GM18502 (cell line): Measurements from ENCODE around the gene ARMS2.

Experiments
- ATAC-seq: cut with Tn5 transposase; IDR thresholded peaks from one replicate; pipeline ENCODE4 v1.9.1; 2021; ENCODE audit warnings: mild to moderate bottlenecking; ENCODE audit not compliant: unreplicated experiment, poor library complexity

The ARMS2 gene, protein sequence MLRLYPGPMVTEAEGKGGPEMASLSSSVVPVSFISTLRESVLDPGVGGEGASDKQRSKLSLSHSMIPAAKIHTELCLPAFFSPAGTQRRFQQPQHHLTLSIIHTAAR

DNA sequence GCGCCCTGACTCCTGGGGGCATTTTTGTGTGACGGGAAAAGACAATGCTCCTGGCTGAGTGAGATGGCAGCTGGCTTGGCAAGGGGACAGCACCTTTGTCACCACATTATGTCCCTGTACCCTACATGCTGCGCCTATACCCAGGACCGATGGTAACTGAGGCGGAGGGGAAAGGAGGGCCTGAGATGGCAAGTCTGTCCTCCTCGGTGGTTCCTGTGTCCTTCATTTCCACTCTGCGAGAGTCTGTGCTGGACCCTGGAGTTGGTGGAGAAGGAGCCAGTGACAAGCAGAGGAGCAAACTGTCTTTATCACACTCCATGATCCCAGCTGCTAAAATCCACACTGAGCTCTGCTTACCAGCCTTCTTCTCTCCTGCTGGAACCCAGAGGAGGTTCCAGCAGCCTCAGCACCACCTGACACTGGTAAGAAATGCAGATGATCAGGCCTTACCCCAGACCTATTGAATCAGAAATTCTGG is at the start of gene ARMS2:
TSS of gene ARMS2 (plus strand) at position 51 of the 478 bp plus-strand sequence. CDS start at position 126, 75 bp downstream.
- ATAC-seq, result no peak

DNA sequence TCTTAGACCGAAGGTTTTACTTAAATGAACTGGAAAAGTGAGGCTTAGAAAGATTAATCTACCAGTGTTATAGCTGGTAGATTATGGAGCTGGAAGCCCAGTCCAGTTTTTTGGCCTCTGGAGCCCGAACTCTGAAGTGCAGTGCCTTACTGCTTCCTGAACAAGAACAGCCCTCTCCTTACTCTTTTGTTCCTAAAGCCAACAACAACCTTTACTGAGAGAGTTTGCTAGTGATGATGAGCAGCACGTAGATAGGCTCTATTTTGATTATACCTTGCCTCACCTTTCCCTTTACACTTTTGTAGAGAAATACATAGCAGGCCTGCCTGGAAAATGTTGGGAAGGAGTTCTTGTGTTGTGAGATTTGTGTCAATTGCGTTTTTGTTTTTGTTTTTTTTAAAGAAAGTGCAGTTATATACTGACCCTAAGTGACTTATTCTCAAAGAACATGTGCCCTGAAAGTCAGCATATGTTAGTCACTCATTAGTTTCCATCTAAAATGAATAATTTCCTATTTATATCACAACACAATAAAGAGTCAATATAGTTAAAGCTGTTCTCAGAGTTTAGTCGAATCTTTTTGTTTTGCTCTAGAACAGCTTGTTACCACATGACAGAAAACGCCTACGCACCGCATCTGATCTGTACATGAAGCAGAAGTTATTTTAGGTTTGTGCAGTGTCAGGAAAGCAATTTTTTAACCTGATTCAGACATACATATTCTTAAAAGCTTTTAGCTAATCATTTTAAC is 46.9 kb upstream of the ARMS2 start:
- ATAC-seq, result no peak

DNA sequence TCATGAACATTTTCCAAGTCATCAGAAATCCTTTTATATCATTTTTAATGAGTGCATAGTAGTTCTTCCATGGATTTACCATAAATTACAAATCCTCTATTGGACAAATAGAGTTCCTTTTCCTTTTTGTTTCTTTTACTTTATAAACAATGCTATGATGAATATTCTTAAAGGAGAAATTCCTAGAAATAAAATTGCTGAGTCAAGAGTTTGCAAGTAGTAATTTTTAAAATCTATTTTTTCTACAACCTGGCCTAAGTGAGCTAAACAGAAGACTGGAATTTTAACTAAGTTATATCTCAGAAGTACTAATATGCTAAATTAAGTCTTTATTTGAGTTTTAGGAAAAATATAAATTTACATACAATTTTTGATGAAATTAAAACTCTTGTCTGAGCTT is 41.1 kb upstream of the ARMS2 start:
- no peak for ATAC-seq

DNA sequence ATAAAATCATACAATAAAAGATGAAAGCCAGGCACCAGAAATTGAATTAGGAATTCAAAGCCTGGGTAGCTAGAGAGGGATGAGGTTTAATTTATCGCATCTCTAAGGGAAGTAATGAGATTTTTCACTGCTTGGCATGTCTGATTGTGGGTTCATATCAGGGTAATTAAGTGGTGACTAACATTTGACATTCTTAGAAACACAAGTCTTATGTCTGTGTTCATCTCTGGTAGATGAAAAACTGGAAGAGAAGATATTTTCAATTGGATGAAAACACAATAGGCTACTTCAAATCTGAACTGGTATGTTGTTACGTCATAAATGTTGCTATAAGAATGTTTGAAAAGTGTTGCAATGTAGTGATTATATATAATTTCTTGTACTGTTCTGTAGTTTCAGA is 36.8 kb upstream of the ARMS2 start:
- ATAC-seq, result no peak

DNA sequence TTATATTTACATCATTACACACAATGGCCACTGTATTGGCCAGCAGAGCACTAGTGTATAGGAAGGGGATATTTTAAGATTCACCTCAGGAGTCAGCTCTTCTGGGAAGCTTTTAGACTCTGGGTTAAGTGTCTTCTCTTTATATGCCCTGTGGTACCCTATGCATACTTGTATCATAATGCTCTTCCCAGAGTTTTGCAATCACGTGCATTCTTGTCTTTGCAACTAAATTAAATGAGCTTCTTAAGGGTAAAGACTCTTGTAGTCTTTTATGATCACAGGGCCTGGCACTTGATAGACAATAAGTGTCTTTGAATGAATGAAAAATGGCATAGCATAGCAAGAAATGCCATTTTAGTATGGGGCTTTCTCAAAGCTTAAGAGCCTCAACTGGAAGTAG is 35.4 kb upstream of the ARMS2 start:
- no peak for ATAC-seq

DNA sequence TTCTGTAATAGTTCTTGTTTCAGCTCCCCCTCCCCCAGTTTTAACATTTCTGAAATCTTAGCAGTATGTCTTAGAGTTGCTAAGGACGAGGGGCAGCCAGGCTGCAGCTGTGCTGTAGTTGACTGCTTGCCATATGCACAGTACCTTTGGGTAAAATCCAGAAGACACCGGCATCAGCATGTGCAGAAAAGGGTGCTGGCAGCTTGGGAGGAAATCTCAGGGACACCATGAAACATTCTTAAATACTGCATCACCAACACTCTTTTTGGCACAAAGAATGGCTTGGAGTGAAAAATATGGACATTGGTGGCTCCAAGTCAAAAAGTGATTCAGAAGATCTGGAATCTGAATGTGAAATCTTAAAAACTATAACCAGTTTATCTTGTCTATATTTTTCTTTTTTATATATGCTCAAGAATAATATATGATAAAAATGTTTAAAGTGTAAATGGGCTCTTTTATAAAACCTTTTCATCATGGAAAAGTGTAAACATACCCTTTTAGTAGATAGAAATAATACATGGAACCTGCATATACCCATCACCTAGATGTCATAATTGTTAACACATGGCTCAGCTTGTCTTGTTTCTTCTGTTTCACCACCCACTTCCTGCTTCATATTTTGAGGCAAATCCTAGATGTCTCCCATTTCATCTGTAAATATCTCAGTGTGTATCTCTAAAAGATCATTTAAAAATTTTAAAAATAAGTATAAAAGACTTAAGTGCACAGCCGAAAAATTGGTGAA is 34.4 kb upstream of the ARMS2 start:
- ATAC-seq, result no peak

DNA sequence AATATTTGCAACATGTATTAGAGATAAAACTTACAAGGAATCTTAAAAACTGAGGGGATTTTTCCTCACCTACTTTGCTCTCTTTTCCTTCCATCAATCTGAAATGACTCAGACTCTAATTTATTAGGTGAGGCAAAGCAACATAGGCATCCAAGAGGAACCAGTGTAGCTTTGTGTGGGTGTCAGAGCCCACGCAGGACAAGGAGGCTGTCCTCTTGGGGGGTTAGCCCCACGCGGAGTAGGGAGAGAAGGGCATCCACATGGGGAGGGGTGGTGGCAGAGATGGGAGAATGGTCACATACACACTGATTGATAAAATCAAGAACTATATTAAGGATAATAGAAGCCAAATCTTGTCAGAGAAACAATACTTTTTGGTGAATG is 33.8 kb upstream of the ARMS2 start:
- ATAC-seq, result no peak

DNA sequence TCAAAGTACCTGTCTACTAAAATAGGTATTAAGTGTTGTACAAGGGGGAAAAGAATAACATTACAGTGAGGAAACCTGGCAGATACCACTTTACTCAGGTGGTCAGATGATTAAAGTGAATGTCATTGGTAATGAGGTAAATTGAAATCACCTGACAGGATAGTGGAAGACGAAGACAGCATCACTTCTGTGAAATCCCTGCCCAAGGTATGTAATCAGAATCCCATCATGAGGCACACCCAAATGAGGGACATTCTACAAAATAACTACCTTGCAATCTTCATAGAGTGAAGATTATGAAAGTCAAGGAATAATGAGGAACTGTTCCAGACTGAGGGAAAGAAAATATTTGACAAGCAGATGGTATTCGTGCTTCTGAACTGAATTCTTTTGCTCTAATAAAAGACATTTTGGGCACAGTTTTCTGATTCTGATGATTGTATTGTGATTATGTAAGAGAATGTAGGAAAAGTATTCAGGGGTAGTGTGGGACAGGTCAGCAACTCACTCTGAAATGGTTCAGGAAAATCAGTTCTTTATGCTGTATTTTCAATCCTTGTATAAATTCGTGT is 33.3 kb upstream of the ARMS2 start:
- ATAC-seq, result no peak

DNA sequence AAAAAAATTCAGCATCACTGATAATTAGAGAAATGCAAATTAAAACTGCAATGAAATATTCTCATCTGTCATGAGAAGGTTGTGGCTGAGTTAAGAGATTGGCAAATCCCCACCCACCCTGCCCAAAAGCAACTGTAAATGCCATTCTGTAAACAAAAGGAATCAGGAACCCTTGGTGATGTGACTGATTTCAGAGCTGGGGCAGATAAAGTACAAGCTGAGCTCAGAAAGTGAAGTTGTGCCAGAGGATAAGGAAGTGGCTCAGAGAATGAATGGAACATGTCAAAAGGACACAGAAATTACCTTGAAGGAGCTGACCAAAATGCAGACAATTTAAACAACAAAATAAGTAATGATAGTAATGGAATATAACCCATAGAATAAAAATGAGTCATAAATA is 32.7 kb upstream of the ARMS2 start:
- no peak for ATAC-seq

DNA sequence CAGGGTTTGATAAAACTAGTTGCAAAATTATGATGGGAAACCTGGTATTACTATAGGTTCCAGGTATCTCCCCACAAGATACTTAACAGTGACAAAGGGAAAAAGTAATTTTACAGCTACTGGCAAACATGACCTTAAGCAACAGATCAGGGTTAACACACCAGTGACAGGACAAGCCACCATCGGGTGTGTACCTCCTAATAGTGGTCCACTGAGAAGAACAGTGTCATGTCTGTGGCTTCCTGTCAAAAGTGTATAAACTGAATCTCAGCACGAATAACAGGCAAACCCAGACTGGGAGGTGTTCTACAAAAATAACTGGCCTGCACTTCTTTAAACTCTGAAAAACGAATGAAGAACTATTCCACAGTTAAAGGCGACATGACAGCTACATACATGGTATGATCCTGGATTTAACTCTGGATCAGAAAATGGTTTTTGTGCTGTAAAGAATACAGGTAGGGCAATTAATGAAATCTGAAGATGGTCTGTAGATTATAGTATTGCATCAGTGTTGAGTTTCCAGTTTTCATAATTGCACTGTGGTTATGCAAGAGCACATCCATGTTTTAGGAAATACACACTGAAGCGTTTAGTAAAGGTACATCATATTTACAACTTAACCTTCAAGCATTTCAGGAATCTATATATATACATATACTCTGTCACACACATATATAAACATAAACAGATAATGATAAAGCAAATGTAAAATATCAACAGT is 32.0 kb upstream of the ARMS2 start:
- ATAC-seq, result no peak

DNA sequence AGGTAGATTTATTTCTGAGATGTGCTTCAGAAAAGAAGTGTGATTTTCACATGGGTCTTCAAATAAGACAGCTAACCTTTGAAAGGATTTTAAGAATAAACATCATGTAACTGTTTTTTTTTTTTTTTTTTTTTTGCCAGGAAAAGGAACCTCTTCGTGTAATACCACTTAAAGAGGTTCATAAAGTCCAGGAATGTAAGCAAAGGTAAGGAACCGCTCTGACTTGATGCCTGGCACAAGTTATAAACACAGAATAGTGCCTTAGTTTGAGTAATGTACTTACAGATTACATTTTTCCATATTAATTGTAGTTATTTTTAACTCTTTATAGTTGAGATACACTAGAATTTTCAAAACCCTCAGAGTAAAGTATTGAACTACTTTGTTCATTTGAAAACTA is 30.4 kb upstream of the ARMS2 start:
- ATAC-seq, result no peak

DNA sequence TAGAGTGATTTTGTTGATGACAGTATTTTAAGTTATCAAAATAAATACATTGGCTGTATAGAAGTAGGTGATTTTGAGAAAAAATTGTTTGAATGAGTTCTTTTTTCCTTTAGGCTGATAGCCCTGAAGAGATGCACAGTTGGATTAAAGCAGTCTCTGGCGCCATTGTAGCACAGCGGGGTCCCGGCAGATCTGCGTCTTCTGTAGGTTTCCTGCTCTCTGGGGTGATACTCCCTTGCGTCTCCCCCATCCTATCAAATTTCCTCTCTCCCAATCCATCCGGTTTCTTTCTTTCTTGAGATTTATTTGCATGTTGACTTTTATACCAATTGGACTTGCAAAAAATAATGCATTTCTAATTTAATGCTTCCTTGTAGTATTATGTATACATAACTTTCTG is 27.6 kb upstream of the ARMS2 start:
- no peak for ATAC-seq

DNA sequence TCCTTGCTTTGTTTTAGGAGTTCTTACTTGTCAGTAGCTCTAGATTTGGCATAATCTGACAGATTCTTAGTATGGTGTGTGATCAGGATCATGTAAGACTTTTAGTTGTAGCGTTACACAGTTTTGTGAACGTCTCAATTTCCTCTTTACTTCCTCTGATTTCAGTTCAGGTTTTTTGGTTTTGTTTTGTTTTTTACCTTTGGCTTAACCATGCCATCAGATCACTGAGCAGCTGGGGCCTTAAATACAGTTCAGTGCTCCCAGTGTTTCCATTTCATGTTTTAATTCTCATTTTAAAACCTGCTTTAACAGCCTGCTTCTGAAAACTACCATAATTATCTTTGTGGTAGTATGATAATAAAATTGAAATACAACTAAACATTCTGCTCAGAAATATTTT is 27.2 kb upstream of the ARMS2 start:
- no peak for ATAC-seq

DNA sequence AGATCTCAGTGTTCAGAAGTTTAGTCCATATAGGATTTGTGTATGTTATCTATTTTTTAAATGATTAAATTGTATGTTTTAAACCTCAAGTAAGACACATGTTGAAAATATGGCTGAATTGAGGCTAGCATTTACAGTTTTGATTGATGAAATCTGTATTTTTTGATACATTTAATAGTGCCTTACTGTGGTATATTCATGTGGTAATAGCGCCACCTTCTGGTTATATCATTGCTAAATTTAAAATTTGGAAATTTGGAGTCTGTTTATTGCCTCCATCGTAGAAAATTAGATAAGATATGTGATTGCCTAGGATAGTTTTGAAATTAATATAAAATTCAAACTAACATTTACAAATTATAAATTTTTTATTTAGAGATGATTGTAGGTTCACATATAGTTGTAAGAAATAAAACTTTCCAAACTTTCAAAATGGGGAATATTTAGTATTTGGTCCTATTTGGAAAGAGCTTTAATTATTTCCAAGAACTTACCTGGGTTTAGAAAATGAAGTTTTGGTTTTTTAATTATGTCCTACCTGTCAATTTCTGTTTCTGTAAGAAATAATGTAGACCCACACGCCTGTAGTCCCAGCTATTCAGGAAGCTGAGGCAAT is 19.1 kb upstream of the ARMS2 start:
- no peak for ATAC-seq

DNA sequence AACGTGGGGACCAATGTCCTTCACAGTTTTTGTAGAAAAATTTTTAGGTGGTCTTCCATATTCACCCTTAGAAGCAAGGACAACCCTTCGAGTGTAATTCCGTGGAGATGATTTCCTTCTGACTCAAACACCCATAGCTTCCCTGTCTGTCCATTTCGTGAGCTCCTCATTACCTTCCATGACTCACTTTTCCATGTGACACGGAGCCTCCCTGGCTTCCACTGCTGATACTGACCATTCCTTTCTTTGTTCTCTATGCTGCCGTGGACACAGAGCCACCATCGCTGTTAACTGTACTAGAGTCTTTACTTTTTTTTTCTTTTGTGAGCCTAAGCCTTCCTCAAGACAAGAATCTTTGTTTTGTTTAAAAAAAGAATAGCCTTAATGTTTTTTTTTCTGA is 12.5 kb upstream of the ARMS2 start:
- no peak for ATAC-seq

DNA sequence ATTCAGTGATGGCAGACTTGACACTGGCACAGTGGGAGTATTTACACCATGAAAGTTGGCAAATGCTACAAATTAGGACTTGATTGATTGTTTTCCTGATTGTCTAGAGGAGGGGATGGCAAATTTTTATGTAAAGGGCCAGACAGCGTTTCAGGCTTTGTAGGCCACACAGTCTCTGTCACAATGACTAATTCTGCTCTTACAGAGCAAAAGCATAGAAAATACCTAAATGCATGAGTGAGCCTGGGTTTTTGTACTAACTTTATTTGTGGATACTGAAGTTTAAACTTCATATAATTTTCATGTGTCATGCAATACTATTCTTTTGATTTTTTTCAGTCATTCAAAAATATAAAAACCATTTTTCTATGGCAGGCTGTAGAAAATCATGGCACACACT is 9.0 kb upstream of the ARMS2 start:
- no peak for ATAC-seq

DNA sequence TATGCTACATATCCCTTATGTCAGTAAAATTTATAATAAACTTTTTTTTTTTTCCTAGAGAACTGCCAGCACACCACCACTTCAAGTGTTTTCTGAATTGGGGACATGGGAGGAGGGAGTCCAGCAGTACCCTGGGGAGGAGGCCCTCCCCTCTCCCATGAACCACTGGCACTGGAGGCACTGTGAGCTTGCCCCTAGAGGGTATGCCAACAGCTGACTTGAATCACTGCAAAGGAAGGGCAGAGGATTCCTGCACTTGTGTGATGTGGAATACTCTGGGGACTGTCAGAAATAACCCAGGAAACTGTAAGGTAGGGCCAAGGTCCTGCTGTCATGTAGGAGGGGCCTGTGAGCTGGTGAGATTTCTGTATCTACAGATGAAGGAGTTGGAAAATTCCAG is 8.5 kb upstream of the ARMS2 start:
- no peak for ATAC-seq

DNA sequence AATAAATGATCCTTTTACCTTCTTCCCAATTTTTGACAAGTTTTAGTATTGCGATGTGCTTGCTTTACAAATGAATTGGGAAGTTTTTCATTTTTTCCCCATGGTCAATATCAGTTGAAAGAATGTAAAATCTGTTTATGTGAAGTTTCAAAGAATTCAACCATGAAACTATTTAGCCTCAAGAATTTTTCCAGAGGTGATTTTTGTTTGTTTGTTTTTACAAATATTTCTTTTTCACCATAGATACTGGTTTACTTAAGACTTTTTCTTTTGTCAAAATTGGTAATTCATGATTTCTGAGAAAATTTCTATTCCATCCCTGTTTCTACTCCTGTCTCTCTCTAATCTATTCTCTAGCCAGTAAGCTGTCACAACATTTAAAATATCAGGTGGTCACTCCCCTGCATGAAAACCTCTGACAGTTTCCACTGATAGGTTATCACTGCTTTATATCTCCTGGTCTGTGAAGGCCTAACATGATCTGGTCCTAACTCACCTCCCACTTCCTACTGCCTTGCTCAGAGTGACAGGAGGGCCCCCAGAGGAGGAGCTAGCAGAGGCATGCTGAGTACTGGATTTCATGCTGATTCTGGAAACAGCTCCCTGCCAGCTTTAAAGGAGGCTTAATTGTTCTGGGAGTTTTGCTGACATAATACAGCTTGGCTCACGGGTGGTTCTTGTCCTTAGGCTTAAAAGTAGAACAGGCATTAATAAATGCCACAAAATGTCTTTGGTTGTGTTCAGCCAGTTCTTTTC is 7.6 kb upstream of the ARMS2 start:
- no peak for ATAC-seq

DNA sequence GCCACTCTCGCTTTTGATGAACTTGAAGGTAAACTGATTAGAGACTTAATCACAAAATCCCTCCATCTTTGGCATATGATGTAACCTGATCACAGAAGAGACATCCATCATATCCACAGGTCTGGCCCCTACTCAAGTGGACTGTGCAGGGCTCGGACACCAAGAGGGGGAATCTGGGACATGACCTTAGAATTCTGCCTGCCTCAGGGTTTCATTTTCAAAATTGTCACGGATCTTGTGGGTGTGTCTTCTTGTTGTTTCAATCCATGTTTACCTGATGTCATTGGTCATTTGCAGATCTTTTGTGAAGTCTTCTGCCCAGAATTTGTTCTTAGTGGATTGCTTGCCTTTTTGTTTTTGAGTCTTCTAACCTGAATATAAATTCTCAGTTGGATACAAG is 5.9 kb upstream of the ARMS2 start:
- no peak for ATAC-seq

DNA sequence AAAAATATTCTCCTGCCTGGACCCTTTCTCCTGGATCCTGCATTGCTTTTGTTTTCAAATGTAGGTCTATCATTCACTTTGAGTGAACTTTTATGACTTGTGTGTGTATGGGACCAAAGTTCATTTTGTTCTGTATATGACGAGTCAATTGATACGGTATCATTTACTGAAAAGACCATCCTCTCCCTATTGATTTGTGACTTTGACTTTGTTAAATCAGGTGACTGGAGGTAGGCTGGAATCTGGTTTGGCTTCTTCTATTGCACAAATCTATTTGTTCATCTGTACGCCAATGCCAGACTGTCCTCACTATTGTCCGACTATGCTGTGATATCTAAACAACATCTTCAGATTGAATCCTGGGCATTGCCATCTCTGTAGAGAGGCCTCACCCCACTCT is 5.3 kb upstream of the ARMS2 start:
- ATAC-seq, result no peak
